Activated T-cell treated with anti-CD3 and anti-CD28 coated beads, Interleukin-2, amount 50 U/mL, for 24 hours (primary cell): ENCODE measurements around the gene CLDN24.
"Not testable (repeated sequence)": the region's sequence is repeated elsewhere in the genome, so short reads cannot be mapped to it uniquely, and the experiment has no call there.

ENCODE experiments used
- DNase-seq: peaks from one replicate; pipeline ENCODE4 v3.0.0-alpha.2; 2020
- H3K27ac Mint-ChIP-seq: 2 replicates; pipeline ENCODE4 v1.8.0; 2020; ENCODE audit warnings: mild to moderate bottlenecking, mixed read lengths
- H3K27me3 Mint-ChIP-seq: 2 replicates; pipeline ENCODE4 v1.8.0; 2020; ENCODE audit warnings: mixed read lengths
- H3K36me3 Mint-ChIP-seq: 2 replicates; pipeline ENCODE4 v1.8.0; 2020; ENCODE audit warnings: low read depth, mixed read lengths
- H3K4me1 Mint-ChIP-seq: 2 replicates; pipeline ENCODE4 v1.8.0; 2020; ENCODE audit warnings: low read depth, mixed read lengths
- H3K4me3 Mint-ChIP-seq: 2 replicates; pipeline ENCODE4 v1.8.0; 2020; ENCODE audit warnings: mild to moderate bottlenecking, moderate library complexity, mixed read lengths
- H3K9me3 Mint-ChIP-seq: 2 replicates; pipeline ENCODE4 v1.8.0; 2020; ENCODE audit warnings: mixed read lengths

Gene CLDN24

GRCh38 chr4:183335369-183335940, 13.2 kb upstream of the CLDN24 start:
- peaks cover 22% of the 10 kb centered on the region for H3K27me3 Mint-ChIP-seq
- no peaks in the 10 kb centered on the region for H3K36me3 Mint-ChIP-seq
- no peaks in the 10 kb centered on the region for H3K9me3 Mint-ChIP-seq
- H3K4me1 Mint-ChIP-seq = peaks cover 9% of the 10 kb centered on the region
- DNase-seq = no peak
- peak overlapping the region; percentile 45 for H3K27ac Mint-ChIP-seq
- no peak overlapping the region for H3K4me3 Mint-ChIP-seq

GRCh38 chr4:183333983-183334382, 11.8 kb upstream of the CLDN24 start:
- H3K4me3 Mint-ChIP-seq = no peak overlapping the region
- H3K27ac Mint-ChIP-seq = no peak overlapping the region
- no peak for DNase-seq
- H3K27me3 Mint-ChIP-seq = peaks cover 19% of the 10 kb centered on the region
- peaks cover 9% of the 10 kb centered on the region for H3K4me1 Mint-ChIP-seq
- no peaks in the 10 kb centered on the region for H3K9me3 Mint-ChIP-seq
- H3K36me3 Mint-ChIP-seq = no peaks in the 10 kb centered on the region

GRCh38 chr4:183333202-183333601, 11.0 kb upstream of the CLDN24 start:
- H3K4me1 Mint-ChIP-seq = peaks cover 9% of the 10 kb centered on the region
- H3K36me3 Mint-ChIP-seq = no peaks in the 10 kb centered on the region
- no peaks in the 10 kb centered on the region for H3K9me3 Mint-ChIP-seq
- no peak overlapping the region for H3K4me3 Mint-ChIP-seq
- no peak for DNase-seq
- peaks cover 19% of the 10 kb centered on the region for H3K27me3 Mint-ChIP-seq
- no peak overlapping the region for H3K27ac Mint-ChIP-seq

GRCh38 chr4:183332447-183332846, 10.2 kb upstream of the CLDN24 start:
- no peak overlapping the region for H3K4me3 Mint-ChIP-seq
- H3K27me3 Mint-ChIP-seq = peaks cover 17% of the 10 kb centered on the region
- H3K36me3 Mint-ChIP-seq = no peaks in the 10 kb centered on the region
- no peak overlapping the region for H3K27ac Mint-ChIP-seq
- DNase-seq = no peak
- peaks cover 9% of the 10 kb centered on the region for H3K4me1 Mint-ChIP-seq
- no peaks in the 10 kb centered on the region for H3K9me3 Mint-ChIP-seq

DNA sequence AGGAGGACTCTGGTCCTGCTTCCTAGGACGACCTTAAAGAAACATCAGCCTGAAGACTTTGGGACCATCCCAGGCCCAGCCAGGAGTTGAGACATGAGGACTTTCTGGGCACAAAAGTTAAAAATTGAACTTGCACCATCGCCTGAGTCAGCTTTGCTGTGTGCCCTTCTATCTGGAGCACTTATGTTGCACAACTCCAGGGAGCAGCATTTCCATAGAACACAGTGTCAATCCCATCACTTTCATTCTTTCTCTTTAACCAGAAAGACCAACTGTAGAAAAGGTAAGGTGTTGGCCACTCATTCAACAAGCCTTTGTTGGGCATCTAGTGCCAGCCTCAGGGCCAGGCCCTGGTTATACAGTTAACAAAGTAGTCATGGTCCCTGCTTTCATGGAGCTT, 8.6 kb upstream of the CLDN24 start:
- H3K4me1 Mint-ChIP-seq = peaks cover 9% of the 10 kb centered on the region
- H3K36me3 Mint-ChIP-seq = no peaks in the 10 kb centered on the region
- no peak overlapping the region for H3K27ac Mint-ChIP-seq
- H3K4me3 Mint-ChIP-seq = no peak overlapping the region
- no peak for DNase-seq
- H3K27me3 Mint-ChIP-seq = peaks cover 20% of the 10 kb centered on the region
- H3K9me3 Mint-ChIP-seq = peaks cover 5% of the 10 kb centered on the region

DNA sequence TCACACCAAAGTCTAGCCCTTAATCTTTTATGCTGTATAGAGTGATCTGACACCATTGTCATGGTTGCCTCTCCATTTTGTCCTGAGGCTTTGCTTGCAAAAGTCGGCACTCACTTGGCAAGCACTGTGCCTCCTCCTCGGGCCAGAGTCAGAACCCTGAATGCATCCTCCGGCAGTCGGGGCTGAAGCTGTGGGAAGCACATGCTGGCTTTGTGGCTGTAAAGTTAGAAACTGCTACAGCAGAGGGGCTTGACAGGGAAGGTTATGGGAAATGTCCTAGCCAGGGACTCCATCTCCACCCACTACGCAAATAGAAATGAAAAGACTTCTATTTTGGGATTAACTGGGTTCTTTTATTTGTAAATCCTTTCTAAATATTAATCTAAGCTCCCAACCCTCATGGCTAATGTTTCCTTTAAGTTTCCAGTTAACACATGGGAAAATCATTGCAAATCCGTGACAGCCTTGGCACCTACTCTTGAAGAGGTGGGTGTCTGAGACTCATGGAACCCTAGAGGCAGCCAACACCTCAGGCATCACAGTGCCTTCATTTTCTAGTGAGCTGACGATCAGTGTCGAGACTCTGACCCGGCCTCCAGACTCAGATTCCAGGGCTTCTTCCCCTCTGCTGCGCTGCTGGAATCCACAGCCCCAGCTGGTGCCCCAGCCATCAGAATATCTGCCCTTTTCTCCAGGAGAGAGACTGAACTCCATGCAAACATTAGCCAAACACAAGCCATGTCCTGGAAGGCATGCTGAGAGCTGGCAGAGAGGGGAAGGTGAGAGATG, 7.9 kb upstream of the CLDN24 start:
- Mint-ChIP-seq H3K27me3 (peaks cover 17% of the 10 kb centered on the region), H3K27ac (no peak overlapping the region), H3K9me3 (peaks cover 5% of the 10 kb centered on the region), H3K4me3 (no peak overlapping the region), H3K36me3 (no peaks in the 10 kb centered on the region), H3K4me1 (peaks cover 3% of the 10 kb centered on the region)
- no peak for DNase-seq

DNA sequence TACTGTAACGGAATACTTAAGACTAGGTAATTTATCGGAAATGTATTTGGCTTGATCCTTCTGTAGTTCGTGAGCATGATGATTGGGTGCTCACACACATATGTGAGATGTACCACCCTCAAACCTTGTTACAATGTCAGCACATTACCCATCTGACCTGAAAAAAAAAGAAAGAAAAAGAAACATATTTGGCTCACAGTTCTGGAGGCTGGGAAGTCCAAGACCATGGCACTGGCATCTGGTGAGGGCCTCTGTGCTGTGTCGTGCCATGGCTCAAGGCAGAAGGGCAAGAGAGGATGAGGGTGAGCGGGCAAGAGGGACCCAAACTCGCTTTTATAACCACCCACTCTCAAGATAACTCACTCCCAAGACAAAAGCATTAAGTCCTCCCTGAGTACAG, 7.0 kb upstream of the CLDN24 start:
- H3K9me3 Mint-ChIP-seq = peaks cover 5% of the 10 kb centered on the region
- no peaks in the 10 kb centered on the region for H3K4me1 Mint-ChIP-seq
- H3K36me3 Mint-ChIP-seq = no peaks in the 10 kb centered on the region
- H3K27ac Mint-ChIP-seq = no peak overlapping the region
- H3K27me3 Mint-ChIP-seq = peaks cover 17% of the 10 kb centered on the region
- no peak overlapping the region for H3K4me3 Mint-ChIP-seq
- DNase-seq = no peak

DNA sequence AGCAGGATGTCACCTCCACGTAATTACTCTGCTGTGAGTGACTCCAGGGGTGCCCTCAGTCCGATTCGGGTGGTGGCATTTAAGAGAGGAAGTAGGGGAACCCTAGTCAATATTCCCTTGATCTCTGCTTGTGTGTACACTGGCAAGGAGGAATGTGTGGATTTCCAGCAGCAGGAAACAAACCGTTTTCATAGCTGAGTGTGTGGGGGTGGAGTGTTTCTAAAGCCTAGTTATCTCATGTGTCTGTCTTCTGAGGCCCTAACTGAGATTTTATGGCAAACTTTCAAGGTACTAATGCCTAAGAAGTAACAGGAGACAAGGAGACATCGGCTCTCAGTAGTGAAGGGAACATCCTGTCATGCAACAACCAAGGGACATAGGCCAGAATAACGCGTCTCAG, 6.6 kb upstream of the CLDN24 start:
- H3K27ac Mint-ChIP-seq = no peak overlapping the region
- H3K36me3 Mint-ChIP-seq = no peaks in the 10 kb centered on the region
- H3K9me3 Mint-ChIP-seq = peaks cover 5% of the 10 kb centered on the region
- no peak for DNase-seq
- H3K27me3 Mint-ChIP-seq = peaks cover 16% of the 10 kb centered on the region
- H3K4me3 Mint-ChIP-seq = no peak overlapping the region
- no peaks in the 10 kb centered on the region for H3K4me1 Mint-ChIP-seq

DNA sequence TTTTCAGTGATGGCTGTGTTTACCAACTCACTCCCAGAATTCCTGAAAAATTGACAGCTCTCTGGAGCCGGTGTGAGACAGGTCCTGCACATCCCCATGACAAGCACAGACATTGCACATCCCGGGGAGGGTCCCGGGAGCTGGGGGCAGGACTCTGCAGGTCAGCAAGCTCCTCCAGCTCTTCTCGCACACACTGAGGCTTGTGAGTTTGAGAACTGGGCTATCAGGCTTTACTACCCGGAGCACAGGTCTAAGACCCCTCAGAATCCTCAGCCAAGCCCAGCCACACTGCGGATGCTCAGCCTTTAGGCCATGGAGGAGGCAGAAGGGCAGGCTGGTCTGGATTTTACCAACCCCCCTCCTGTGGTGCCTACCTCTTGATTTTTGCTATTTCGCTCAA, 5.6 kb upstream of the CLDN24 start:
- peaks cover 5% of the 10 kb centered on the region for H3K9me3 Mint-ChIP-seq
- peaks cover 13% of the 10 kb centered on the region for H3K27me3 Mint-ChIP-seq

DNA sequence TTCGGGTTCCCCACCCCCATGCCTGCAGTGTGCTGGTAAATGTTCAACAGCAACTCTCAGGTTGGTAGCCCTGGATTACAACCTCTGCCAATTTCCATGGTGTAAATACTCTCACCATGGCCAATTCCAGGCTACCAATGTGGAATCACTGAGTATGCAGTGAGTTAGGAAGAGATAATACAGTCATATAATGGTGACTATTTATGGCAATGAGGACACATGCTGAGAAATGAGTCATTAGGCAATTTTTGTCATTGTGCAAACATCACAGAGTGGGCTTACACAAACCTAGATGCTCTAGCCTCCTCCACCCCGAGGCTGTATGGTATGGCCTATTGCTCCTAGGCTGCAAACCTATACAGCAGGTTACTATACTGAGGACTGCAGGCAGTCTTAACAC, 4.6 kb upstream of the CLDN24 start:
- Mint-ChIP-seq H3K9me3 (peaks cover 5% of the 10 kb centered on the region), H3K4me1 (peaks cover under 1% of the 10 kb centered on the region), H3K27ac (no peak overlapping the region), H3K27me3 (peaks cover 11% of the 10 kb centered on the region), H3K36me3 (no peaks in the 10 kb centered on the region), H3K4me3 (no peak overlapping the region)
- no peak for DNase-seq

More for the DNA sequence above, 5.6 kb upstream of the CLDN24 start:
- no peaks in the 10 kb centered on the region for H3K36me3 Mint-ChIP-seq
- H3K4me1 Mint-ChIP-seq = no peaks in the 10 kb centered on the region
- DNase-seq = no peak
- H3K4me3 Mint-ChIP-seq = no peak overlapping the region
- H3K27ac Mint-ChIP-seq = no peak overlapping the region

- not testable (repeated sequence) for DNase-seq, H3K27ac Mint-ChIP-seq, H3K4me3 Mint-ChIP-seq, H3K36me3 Mint-ChIP-seq, H3K4me1 Mint-ChIP-seq, H3K9me3 Mint-ChIP-seq
- H3K27me3 Mint-ChIP-seq = peaks cover 11% of the 10 kb centered on the region
These were observed 4.2 kb upstream of the CLDN24 start for GRCh38 chr4:183326387-183326786.

DNA sequence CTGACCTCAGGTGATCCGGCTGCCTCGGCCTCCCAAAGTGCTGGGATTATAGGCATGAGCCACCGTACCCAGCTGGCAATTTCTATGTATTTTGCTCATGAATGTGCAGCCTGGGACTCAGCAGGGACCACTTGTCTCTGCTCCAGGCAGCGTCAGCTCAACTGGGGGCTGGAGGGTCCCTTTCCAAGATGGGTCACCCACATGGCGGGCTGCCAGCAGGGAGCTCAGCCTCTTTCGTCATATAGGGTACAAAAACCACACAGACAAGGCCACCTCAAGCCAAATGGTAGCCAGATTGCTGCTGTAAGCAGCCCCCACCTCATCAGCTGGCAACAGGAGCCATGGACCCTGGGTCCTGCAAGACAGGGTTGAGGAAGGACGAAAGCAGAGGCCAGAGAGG, 2.4 kb upstream of the CLDN24 start:
- Mint-ChIP-seq H3K27ac (no peak overlapping the region), H3K9me3 (peaks cover 5% of the 10 kb centered on the region), H3K36me3 (no peaks in the 10 kb centered on the region), H3K27me3 (peaks cover 11% of the 10 kb centered on the region), H3K4me3 (no peak overlapping the region), H3K4me1 (peaks cover 16% of the 10 kb centered on the region)
- DNase-seq = no peak

GRCh38 chr4:183324056-183324455, 1.8 kb upstream of the CLDN24 start:
- H3K36me3 Mint-ChIP-seq, H3K9me3 Mint-ChIP-seq, DNase-seq, H3K4me3 Mint-ChIP-seq, H3K27ac Mint-ChIP-seq: not testable (repeated sequence)
- Mint-ChIP-seq H3K27me3 (peaks cover 11% of the 10 kb centered on the region), H3K4me1 (peaks cover 16% of the 10 kb centered on the region)

- Mint-ChIP-seq H3K27ac (no peak overlapping the region), H3K4me3 (no peak overlapping the region), H3K36me3 (no peaks in the 10 kb centered on the region), H3K9me3 (peaks cover 5% of the 10 kb centered on the region), H3K27me3 (peaks cover 11% of the 10 kb centered on the region), H3K4me1 (peaks cover 16% of the 10 kb centered on the region)
- no peak for DNase-seq
These were observed 1.1 kb upstream of the CLDN24 start for GRCh38 chr4:183323295-183323694.

GRCh38 chr4:183321516-183321915, 710 bp downstream of the CLDN24 start:
- Mint-ChIP-seq H3K4me3 (no peak overlapping the region), H3K9me3 (peaks cover 5% of the 10 kb centered on the region), H3K27ac (no peak overlapping the region), H3K4me1 (peaks cover 16% of the 10 kb centered on the region), H3K27me3 (peaks cover 9% of the 10 kb centered on the region), H3K36me3 (no peaks in the 10 kb centered on the region)
- DNase-seq = no peak
